K562 (cell line): ENCODE measurements around the gene ABR. TPM values are rescaled to one million over a fixed set of nuclear protein-coding genes. Genes with fewer than 3 reads are reported as not detected.

ENCODE experiments used
- E2F3 ChIP-seq: fragments of 250-450 bp; sonication (Bioruptor Pico); IDR thresholded peaks from 2 replicates; pipeline ENCODE4 v1.4.0; 2020; ENCODE audit warnings: mild to moderate bottlenecking
- ERF ChIP-seq: fragments of 450-650 bp; formaldehyde crosslinking; IDR thresholded peaks from 2 replicates; pipeline ENCODE4 v1.4.0; 2020; ENCODE audit warnings: mild to moderate bottlenecking, mixed read lengths
- HLTF ChIP-seq: fragments of 450-650 bp; IDR thresholded peaks from 2 replicates; pipeline ENCODE4 v1.6.1; 2016
- PHF21A ChIP-seq: fragments of 450-650 bp; IDR thresholded peaks from 2 replicates; pipeline ENCODE4 v1.6.1; 2017; ENCODE audit warnings: low read depth, borderline replicate concordance
- RBM15 ChIP-seq: fragments of 200-400 bp; formaldehyde crosslinking; IDR thresholded peaks from 2 replicates; pipeline ENCODE4 v1.6.1; 2018; ENCODE audit warnings: mild to moderate bottlenecking, low read length, moderate library complexity; ENCODE audit not compliant: insufficient read depth
- SOX6 ChIP-seq: fragments of 450-650 bp; IDR thresholded peaks from 2 replicates; pipeline ENCODE4 v1.6.1; 2014; ENCODE audit warnings: mild to moderate bottlenecking
- STAT5A ChIP-seq: IDR thresholded peaks from 2 replicates; pipeline ENCODE4 v1.6.1; 2012; ENCODE audit warnings: low read length, inconsistent platforms, borderline replicate concordance
- USF1 ChIP-seq: sonication (generic); formaldehyde crosslinking; IDR thresholded peaks from 2 replicates; pipeline ENCODE4 v1.9.0; 2022; ENCODE audit warnings: mild to moderate bottlenecking, missing genetic modification reagents
- ZBTB11 ChIP-seq, 3 experiments: fragments of 200-800 bp in 1 of 3; fragments of 250-450 bp in 1 of 3; fragments of 450-650 bp in 1 of 3; sonication (Bioruptor Pico) in 1 of 3; sonication (Bioruptor generic) in 1 of 3; formaldehyde crosslinking in 1 of 3; IDR thresholded peaks; 2 replicates each; pipeline versions ENCODE4 v1.6.1 to v1.8.0; 2016 to 2022; ENCODE audit warnings: mild to moderate bottlenecking in 2 of 3, missing genetic modification characterization in 2 of 3, missing compliant biosample characterization in 1 of 3, moderate library complexity in 1 of 3
- ZNF165 ChIP-seq: fragments of 250-450 bp; sonication (Bioruptor Pico); IDR thresholded peaks from 2 replicates; pipeline ENCODE4 v1.4.0; 2020; ENCODE audit warnings: borderline replicate concordance
- ZNF324 ChIP-seq: fragments of 250-450 bp; sonication (Bioruptor Pico); IDR thresholded peaks from 2 replicates; pipeline ENCODE4 v1.4.0; 2020; ENCODE audit warnings: mild to moderate bottlenecking
- polyA plus RNA-seq, 8 experiments: library from polyadenylated mRNA; depleted of rRNA in 4 of 8; stranded (reverse) in 5 of 8; unstranded in 3 of 8; fragments of >200 nt; fragmentation: Nextera tagmentation in 2 of 8; fragmentation: Illumina TruSeq in 1 of 8; extraction: Ambion mirVana in 2 of 8; extraction: Trizol in 1 of 8; gene quantifications; 2 replicates each; pipeline versions ENCODE4 v1.2.1 to v1.2.3, GENCODE V29; 2011 to 2014; ENCODE audit warnings: inconsistent platforms in 1 of 8, missing spikeins in 1 of 8
- total RNA-seq, 7 experiments: library from RNA; depleted of rRNA in 6 of 7; stranded (reverse); fragments of >200 nt in 6 of 7; fragmentation: Illumina TruSeq in 2 of 7; extraction: Trizol in 2 of 7; gene quantifications; 2 replicates each; pipeline versions ENCODE4 v1.2.1 to v1.2.3, GENCODE V29; 2011 to 2021; ENCODE audit warnings: low replicate concordance in 1 of 7

Gene ABR
- total and polyA plus RNA-seq, 9 of the 15 experiments (the other 6 are each of a cell fraction or from before 2014, with no cell fraction given), result 0.07 to 1.6 (median 0.37) TPM; not detected in 1

GRCh38 chr17:1145311-1145986 is 34.3 kb downstream of the ABR start (continued):
- no peak for TF ChIP-seq ZBTB11 (CRISPR knock-in tag; IDR thresholded peaks at IDR 0.05)
- TF ChIP-seq ZNF324, result no peak
- TF ChIP-seq E2F3 (CRISPR knock-in tag), result no peak
- TF ChIP-seq HLTF, result no peak
- TF ChIP-seq PHF21A, result no peak
- TF ChIP-seq SOX6, result no peak
- no peak for TF ChIP-seq USF1 (CRISPR knock-in tag)
- no peak for TF ChIP-seq RBM15
- TF ChIP-seq ZNF165 (CRISPR knock-in tag), result no peak
- TF ChIP-seq STAT5A, result no peak
- no peak for TF ChIP-seq ERF (CRISPR knock-in tag)
